SK-N-SH (cell line): ENCODE measurements around the gene PAQR7. TPM values are rescaled to one million over a fixed set of nuclear protein-coding genes. Genes with fewer than 3 reads are reported as not detected.

Experiments
- CTCF ChIA-PET: fragments of 300-600, 350-600 bp; formaldehyde crosslinking; extraction: SDS; loops from one replicate; lab custom pipeline; 2021; lab: Yijun Ruan, JAX
- POLR2A ChIA-PET: fragments of 350-600 bp; sonication (Branson Sonifier 250); formaldehyde crosslinking; extraction: SDS; loops from one replicate; lab custom pipeline; 2020; ENCODE audit warnings: antibody characterized with exemption, inconsistent platforms; lab: Yijun Ruan, JAX
- DNase-seq: peaks from one replicate; pipeline ENCODE4 v3.0.0; 2012
- H2AFZ ChIP-seq: fragments of 200-600 bp; sonication (generic); 2 replicates; pipeline ENCODE4 v1.8.1; 2016; ENCODE audit warnings: antibody characterized with exemption, mild to moderate bottlenecking, low read depth
- H3F3A ChIP-seq: fragments of 200-600 bp; sonication (generic); replicated peaks from 2 replicates; pipeline ENCODE3; 2016; ENCODE audit warnings: antibody characterized with exemption, mild to moderate bottlenecking; ENCODE audit not compliant: insufficient read depth
- H3K27ac ChIP-seq, 2 experiments: fragments of 200-500 bp in 1 of 2; fragments of 200-600 bp in 1 of 2; sonication (Bioruptor generic) in 1 of 2; sonication (generic), shearing (Covaris generic) in 1 of 2; 2 replicates each; pipeline versions ENCODE4 v1.5.1 to v1.6.1; 2014 to 2016; ENCODE audit warnings: low read depth in 2 of 2, inconsistent platforms in 1 of 2, low read length in 1 of 2, mild to moderate bottlenecking in 1 of 2, mixed read lengths in 1 of 2
- H3K27me3 ChIP-seq: fragments of 200-600 bp; sonication (generic), shearing (Covaris generic); 2 replicates; pipeline ENCODE4 v1.6.1; 2016; ENCODE audit warnings: mixed run types; ENCODE audit not compliant: insufficient read depth
- H3K36me3 ChIP-seq, 2 experiments: fragments of 200-500 bp in 1 of 2; fragments of 200-600 bp in 1 of 2; sonication (Bioruptor generic) in 1 of 2; sonication (generic) in 1 of 2; replicated peaks in 1 of 2; 2 replicates each; pipeline versions ENCODE3 to v1.5.1; 2014 to 2016; ENCODE audit warnings: low read length in 1 of 2, mild to moderate bottlenecking in 1 of 2; ENCODE audit not compliant: insufficient read depth in 2 of 2, control insufficient read depth in 1 of 2
- H3K4me1 ChIP-seq, 2 experiments: fragments of 200-500 bp in 1 of 2; fragments of 200-600 bp in 1 of 2; sonication (Bioruptor generic) in 1 of 2; sonication (generic), shearing (Covaris generic) in 1 of 2; 2 replicates each; pipeline versions ENCODE4 v1.5.1 to v1.6.1; 2014 to 2016; ENCODE audit warnings: low read depth in 1 of 2, low read length in 1 of 2, mixed run types in 1 of 2; ENCODE audit not compliant: insufficient read depth in 2 of 2, control insufficient read depth in 1 of 2
- H3K4me2 ChIP-seq: fragments of 200-600 bp; sonication (generic), shearing (Covaris generic); 2 replicates; pipeline ENCODE4 v1.6.1; 2017; ENCODE audit warnings: mixed run types
- H3K4me3 ChIP-seq, 2 experiments: fragments of 200-500 bp in 1 of 2; fragments of 200-600 bp in 1 of 2; sonication (Bioruptor generic) in 1 of 2; sonication (generic), shearing (Covaris generic) in 1 of 2; 2 replicates each; pipeline versions ENCODE4 v1.5.1 to v1.8.1; 2014 to 2016; ENCODE audit warnings: low read depth in 2 of 2, inconsistent platforms in 1 of 2, low read length in 1 of 2, mild to moderate bottlenecking in 1 of 2, mixed read lengths in 1 of 2, moderate library complexity in 1 of 2
- H3K79me2 ChIP-seq: fragments of 200-600 bp; sonication (generic); 2 replicates; pipeline ENCODE4 v1.8.1; 2017; ENCODE audit warnings: mild to moderate bottlenecking; ENCODE audit not compliant: insufficient read depth
- H3K9ac ChIP-seq: fragments of 200-600 bp; sonication (generic); 2 replicates; pipeline ENCODE4 v1.6.1; 2017; ENCODE audit warnings: mixed run types
- H3K9me2 ChIP-seq: fragments of 200-600 bp; sonication (generic); 2 replicates; pipeline ENCODE4 v1.6.1; 2017; ENCODE audit warnings: mixed run types
- H3K9me3 ChIP-seq: fragments of 200-600 bp; sonication (generic); 2 replicates; pipeline ENCODE4 v1.6.1; 2017; ENCODE audit warnings: mixed run types, mild to moderate bottlenecking, moderate library complexity
- H4K20me1 ChIP-seq: fragments of 200-600 bp; sonication (generic); 2 replicates; pipeline ENCODE4 v1.6.1; 2017; ENCODE audit warnings: mild to moderate bottlenecking, mixed run types; ENCODE audit not compliant: insufficient read depth
- CTCF ChIP-seq: fragments of 200-600 bp; sonication (generic); IDR thresholded peaks from 2 replicates; pipeline ENCODE4 v1.6.1; 2017; ENCODE audit warnings: antibody characterized with exemption, mild to moderate bottlenecking, moderate library complexity
- ELF1 ChIP-seq: IDR thresholded peaks from 2 replicates; pipeline ENCODE4 v1.4.0; 2012
- EZH2phosphoT487 ChIP-seq: fragments of 200-600 bp; sonication (generic); IDR thresholded peaks from 2 replicates; pipeline ENCODE4 v1.6.1; 2017; ENCODE audit warnings: low read depth, mixed run types, mild to moderate bottlenecking, antibody characterized with exemption, moderate library complexity, borderline replicate concordance
- FOSL2 ChIP-seq: IDR thresholded peaks from 2 replicates; pipeline ENCODE4 v1.4.0; 2012; ENCODE audit warnings: low read depth, mild to moderate bottlenecking, moderate library complexity, borderline replicate concordance
- GABPA ChIP-seq: IDR thresholded peaks from 2 replicates; pipeline ENCODE4 v1.4.0; 2012; ENCODE audit warnings: low read depth, mild to moderate bottlenecking
- IRF3 ChIP-seq: fragments of 150-350 bp; IDR thresholded peaks from 2 replicates; pipeline ENCODE4 v1.6.1; 2016; ENCODE audit warnings: mild to moderate bottlenecking, low read depth, low read length
- JUND ChIP-seq: IDR thresholded peaks from 2 replicates; pipeline ENCODE4 v1.4.0; 2012
- PBX3 ChIP-seq: IDR thresholded peaks from 2 replicates; pipeline ENCODE4; 2012
- RAD21 ChIP-seq: IDR thresholded peaks from 2 replicates; pipeline ENCODE4 v1.6.1; 2012; ENCODE audit warnings: mild to moderate bottlenecking, low read length
- RXRA ChIP-seq: IDR thresholded peaks from 2 replicates; pipeline ENCODE4 v1.4.0; 2012; ENCODE audit warnings: low read depth, mild to moderate bottlenecking, borderline replicate concordance
- SIN3A ChIP-seq: IDR thresholded peaks from 2 replicates; pipeline ENCODE4 v1.6.1; 2012; ENCODE audit warnings: low read depth, mild to moderate bottlenecking, low read length, moderate library complexity, borderline replicate concordance
- TCF12 ChIP-seq: IDR thresholded peaks from 2 replicates; pipeline ENCODE4 v1.4.0; 2012
- YY1 ChIP-seq: IDR thresholded peaks from 2 replicates; pipeline ENCODE4 v1.4.0; 2012; ENCODE audit warnings: low read depth, mild to moderate bottlenecking
- WGBS: methylation state at CpG from one replicate; pipeline ENCODE4 v1.1.6; 2017; ENCODE audit warnings: low lambda C conversion rate; 5-methylcytosine and 5-hydroxymethylcytosine counted together
- polyA plus RNA-seq, 3 experiments: library from polyadenylated mRNA; depleted of rRNA; stranded (reverse); fragments of >200 nt; gene quantifications; 2 replicates each; pipeline ENCODE4 v1.2.3, GENCODE V29; 2012
- TF ChIP-seq, protein P1 (sequence below): IDR thresholded peaks from 2 replicates; pipeline ENCODE4 v1.4.0; 2012; ENCODE audit warnings: low read depth

Gene PAQR7
- polyA plus RNA-seq, 1 of the 3 experiments (the other 2 are of a cell fraction): 5.6 TPM

DNA sequence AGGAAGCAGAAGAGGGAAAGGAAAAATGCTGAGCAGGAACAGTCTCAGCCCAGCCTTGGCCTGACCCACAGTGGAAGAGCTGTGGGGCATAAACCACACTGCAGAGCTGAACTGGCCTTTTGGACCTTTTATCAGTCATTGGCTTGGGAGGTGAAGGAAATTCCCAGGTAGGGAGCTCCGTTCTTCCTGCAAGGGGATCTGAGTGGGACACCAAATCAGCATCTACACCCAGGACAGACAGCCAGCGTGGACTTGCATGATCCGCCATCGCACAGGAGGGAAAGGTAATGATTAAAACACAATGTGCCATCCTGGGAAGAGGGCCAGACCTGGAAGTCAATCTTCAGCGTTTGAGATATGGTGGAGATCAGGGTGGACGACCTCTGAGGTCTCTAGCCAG lies 56.9 kb downstream of the PAQR7 start:
- peak overlapping the region; percentile 92; the same call in 1 of the 2 replicates for H3K9ac ChIP-seq
- peaks cover 0 to 26% of the 10 kb centered on the region in 2 experiments for H3K36me3 ChIP-seq
- H3F3A ChIP-seq: no peaks in the 10 kb centered on the region
- no peak for DNase-seq
- TF ChIP-seq JUND (no peak), YY1 (no peak), CTCF (no peak), FOSL2 (no peak), RAD21 (no peak), IRF3 (no peak), RXRA (no peak), TCF12 (no peak), GABPA (no peak), PBX3 (no peak), EZH2phosphoT487 (no peak), SIN3A (no peak), ELF1 (no peak)
- TF ChIP-seq, protein P1, sequence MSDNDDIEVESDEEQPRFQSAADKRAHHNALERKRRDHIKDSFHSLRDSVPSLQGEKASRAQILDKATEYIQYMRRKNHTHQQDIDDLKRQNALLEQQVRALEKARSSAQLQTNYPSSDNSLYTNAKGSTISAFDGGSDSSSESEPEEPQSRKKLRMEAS: no peak
- no peaks in the 10 kb centered on the region for H3K27me3 ChIP-seq
- peak overlapping the region; percentile 95 to 97 for H3K4me3 ChIP-seq
- no peak overlapping the region for H2AFZ ChIP-seq
- H3K9me2 ChIP-seq: no peaks in the 10 kb centered on the region
- peaks cover 7% of the 10 kb centered on the region; the same call in 1 of the 2 replicates for H4K20me1 ChIP-seq
- peak overlapping the region; percentile 100 for H3K4me2 ChIP-seq
- 69% methylated on average over 6 of the region's 6 CpGs for WGBS
- peaks cover 36% of the 10 kb centered on the region for H3K79me2 ChIP-seq
- H3K4me1 ChIP-seq: peaks cover 8 to 29% of the 10 kb centered on the region in 2 experiments; a peak in 1 of 4 replicates
- H3K9me3 ChIP-seq: no peaks in the 10 kb centered on the region
- CTCF ChIA-PET: interaction anchor here (1.0 to 3.9 kb wide), 5 partner anchors 10 to 211 kb away, joined by 3 to 15 read pairs (median 6); partner anchors contain the start of gene PAFAH2
- peak overlapping the region; percentile 79 to 88 for H3K27ac ChIP-seq
- POLR2A ChIA-PET: interaction anchor here (0.8 to 2.5 kb wide), 4 partner anchors 57 to 239 kb away, joined by 3 to 8 read pairs (median 4); partner anchors contain the start of genes PAFAH2 and PAQR7
